AG04449 (cell line): ENCODE measurements around the gene ACVR2B.
"Not testable (repeated sequence)": the region's sequence is repeated elsewhere in the genome, so short reads cannot be mapped to it uniquely, and the experiment has no call there.

ENCODE experiments used
- CTCF ChIA-PET: fragments of 350-600 bp; formaldehyde crosslinking; extraction: SDS; loops from one replicate; lab custom pipeline; 2021; ENCODE audit warnings: antibody characterized with exemption; lab: Yijun Ruan, JAX
- POLR2A ChIA-PET: fragments of 400-600, 350-600 bp; formaldehyde crosslinking; extraction: SDS; loops from one replicate; lab custom pipeline; 2020; ENCODE audit warnings: antibody characterized with exemption, inconsistent platforms; lab: Yijun Ruan, JAX
- DNase-seq: peaks from one replicate; pipeline ENCODE4 v3.0.0-alpha.2; 2010; ENCODE audit warnings: low read depth, low spot score
- H3K4me3 ChIP-seq: 2 replicates; pipeline ENCODE4 v1.5.1; 2011; ENCODE audit warnings: low read depth, mild to moderate bottlenecking, control low read depth, low read length
- TF ChIP-seq, protein P1 (sequence below): IDR thresholded peaks from one replicate; pipeline ENCODE4 v1.5.1; 2011; ENCODE audit warnings: mild to moderate bottlenecking, moderate library complexity, low read length, control low read depth, inconsistent platforms; ENCODE audit not compliant: insufficient read depth; ENCODE audit errors: missing control alignments

The ACVR2B gene

GRCh38 chr3:38453075-38453912, at the start of gene ACVR2B:
ACVR2B (plus strand) TSS chr3:38453890; CDS start chr3:38454323, 433 bp downstream.
- ChIA-PET CTCF (interaction anchor here (0.8 kb wide), 1 partner anchor 107 kb away, joined by 3 read pairs; the partner anchor contains the start of gene XYLB), POLR2A (no interaction called here)
- H3K4me3 ChIP-seq: peak within 1 kb of the TSS; percentile 69
- TF ChIP-seq, protein P1, sequence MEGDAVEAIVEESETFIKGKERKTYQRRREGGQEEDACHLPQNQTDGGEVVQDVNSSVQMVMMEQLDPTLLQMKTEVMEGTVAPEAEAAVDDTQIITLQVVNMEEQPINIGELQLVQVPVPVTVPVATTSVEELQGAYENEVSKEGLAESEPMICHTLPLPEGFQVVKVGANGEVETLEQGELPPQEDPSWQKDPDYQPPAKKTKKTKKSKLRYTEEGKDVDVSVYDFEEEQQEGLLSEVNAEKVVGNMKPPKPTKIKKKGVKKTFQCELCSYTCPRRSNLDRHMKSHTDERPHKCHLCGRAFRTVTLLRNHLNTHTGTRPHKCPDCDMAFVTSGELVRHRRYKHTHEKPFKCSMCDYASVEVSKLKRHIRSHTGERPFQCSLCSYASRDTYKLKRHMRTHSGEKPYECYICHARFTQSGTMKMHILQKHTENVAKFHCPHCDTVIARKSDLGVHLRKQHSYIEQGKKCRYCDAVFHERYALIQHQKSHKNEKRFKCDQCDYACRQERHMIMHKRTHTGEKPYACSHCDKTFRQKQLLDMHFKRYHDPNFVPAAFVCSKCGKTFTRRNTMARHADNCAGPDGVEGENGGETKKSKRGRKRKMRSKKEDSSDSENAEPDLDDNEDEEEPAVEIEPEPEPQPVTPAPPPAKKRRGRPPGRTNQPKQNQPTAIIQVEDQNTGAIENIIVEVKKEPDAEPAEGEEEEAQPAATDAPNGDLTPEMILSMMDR: no peak
- no peak for DNase-seq

DNA sequence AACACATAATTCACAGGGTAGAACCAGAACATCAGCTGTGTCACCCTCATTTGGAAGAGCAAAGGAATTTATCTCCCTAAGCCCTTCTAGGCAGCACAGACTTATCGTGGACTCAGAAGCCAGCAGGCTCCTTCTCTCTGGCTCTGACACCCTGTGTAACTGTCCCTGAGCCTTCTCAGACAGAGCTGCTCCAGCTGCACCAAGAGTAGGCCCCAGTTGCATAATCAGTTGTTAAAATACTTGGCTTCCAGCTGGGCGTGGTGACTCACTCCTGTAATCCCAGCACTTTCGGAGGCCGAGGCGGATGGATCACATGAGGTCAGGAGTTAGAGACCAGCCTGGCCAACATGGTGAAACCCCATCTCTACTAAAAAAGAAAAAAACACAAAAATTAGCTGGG, 49.4 kb upstream of the ACVR2B start:
- TF ChIP-seq, protein P1: no peak
- H3K4me3 ChIP-seq: no peak overlapping the region
- no peak for DNase-seq
- ChIA-PET POLR2A (no interaction called here), CTCF (interaction anchor here (1.0 kb wide), 1 partner anchor 58 kb away, joined by 4 read pairs; the partner anchor contains the start of gene XYLB)

GRCh38 chr3:38411591-38411990, 42.1 kb upstream of the ACVR2B start:
- TF ChIP-seq, protein P1: no peak
- CTCF ChIA-PET: no interaction called here
- POLR2A ChIA-PET: no interaction called here

GRCh38 chr3:38420758-38421157, 32.9 kb upstream of the ACVR2B start:
- H3K4me3 ChIP-seq, CTCF ChIA-PET, DNase-seq, POLR2A ChIA-PET: not testable (repeated sequence)

More at GRCh38 chr3:38411591-38411990, 42.1 kb upstream of the ACVR2B start:
- no peak overlapping the region for H3K4me3 ChIP-seq
- no peak for DNase-seq

- no peak overlapping the region for H3K4me3 ChIP-seq
- CTCF ChIA-PET: no interaction called here
Observed at GRCh38 chr3:38421679-38422336, 31.9 kb upstream of the ACVR2B start.

GRCh38 chr3:38426798-38427426, 26.8 kb upstream of the ACVR2B start:
- POLR2A ChIA-PET, DNase-seq, H3K4me3 ChIP-seq: not testable (repeated sequence)
- CTCF ChIA-PET: interaction anchor here (1.0 kb wide), 1 partner anchor 10 kb away, joined by 3 read pairs; no protein-coding TSS in a partner anchor

More at GRCh38 chr3:38421679-38422336, 31.9 kb upstream of the ACVR2B start:
- POLR2A ChIA-PET: no interaction called here
- no peak for DNase-seq
- TF ChIP-seq, protein P1: no peak

GRCh38 chr3:38432871-38433658, 20.6 kb upstream of the ACVR2B start:
- POLR2A ChIA-PET, CTCF ChIA-PET, H3K4me3 ChIP-seq, DNase-seq: not testable (repeated sequence)

DNA sequence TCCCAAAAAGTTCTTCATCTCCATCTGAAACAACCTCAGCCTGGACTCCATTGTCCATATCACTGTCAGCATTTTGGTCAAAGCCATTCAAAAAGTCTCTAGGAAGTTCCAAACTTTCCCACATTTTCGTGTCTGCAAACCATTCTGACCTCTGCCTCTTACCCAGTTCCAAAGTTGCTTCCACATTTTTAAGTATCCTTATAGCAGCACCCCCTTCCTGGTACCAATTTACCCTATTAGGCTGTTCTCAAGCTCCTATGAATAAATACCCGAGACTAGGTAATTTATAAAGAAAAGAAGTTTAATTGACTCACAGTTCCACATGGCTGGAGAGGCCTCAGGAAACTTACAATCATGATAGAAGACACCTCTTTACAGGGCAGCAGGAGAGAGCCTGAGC, 20.0 kb upstream of the ACVR2B start:
- CTCF ChIA-PET, DNase-seq, POLR2A ChIA-PET, H3K4me3 ChIP-seq: not testable (repeated sequence)

- POLR2A ChIA-PET, CTCF ChIA-PET: not testable (repeated sequence)
Observed at GRCh38 chr3:38438436-38439069, 15.1 kb upstream of the ACVR2B start.

GRCh38 chr3:38443205-38443604, 10.5 kb upstream of the ACVR2B start:
- CTCF ChIA-PET, POLR2A ChIA-PET, DNase-seq, H3K4me3 ChIP-seq: not testable (repeated sequence)

More at GRCh38 chr3:38438436-38439069, 15.1 kb upstream of the ACVR2B start:
- not testable (repeated sequence) for DNase-seq, H3K4me3 ChIP-seq
